Measurements from ENCODE around the gene SGCD. TPM values are rescaled to one million over a fixed set of nuclear protein-coding genes. Genes with fewer than 3 reads are reported as not detected.

SGCD gene
- total and polyA plus RNA-seq, 9 of the 15 experiments (the other 6 are each of a cell fraction or from before 2014, with no cell fraction given) = not detected

GRCh38 chr5:156332245-156332644 lies 5.3 kb downstream of the SGCD start:
- intact Hi-C loops (cut with micrococcal nuclease) = no loop called here
- no peak for FAIRE-seq

More at GRCh38 chr5:156332245-156332644, 5.3 kb downstream of the SGCD start:
- Histone ChIP-seq H3K36me3 (ENCODE audit: control insufficient read depth, insufficient read depth, low read length) (no peaks in the 10 kb centered on the region), H3K4me3 (no peak overlapping the region), H4K20me1 (replicated peaks; ENCODE audit: control insufficient read depth, insufficient read depth, low read length) (no peaks in the 10 kb centered on the region), H3K9ac (ENCODE audit: insufficient read depth in 1 of 2, low read depth in 2 of 2, low read length in 2 of 2) (no peak overlapping the region), H2AFZ (ENCODE audit: low read depth, low read length) (no peak overlapping the region), H3K79me2 (ENCODE audit: control insufficient read depth, insufficient read depth, low read length) (no peaks in the 10 kb centered on the region), H3K4me2 (ENCODE audit: insufficient read depth, low read length) (no peak overlapping the region), H3K27ac (ENCODE audit: extremely low read depth, low read depth, low read length) (no peak overlapping the region), H3K9me1 (ENCODE audit: control insufficient read depth, insufficient read depth, low read length) (no peaks in the 10 kb centered on the region), H3K9me3 (replicated peaks; ENCODE audit: control insufficient read depth, insufficient read depth, low read depth, low read length) (peaks cover 1% of the 10 kb centered on the region; the same call in 1 of the 2 replicates), H3K4me1 (replicated peaks in 1 of 2; ENCODE audit: control insufficient read depth in 2 of 2, insufficient read depth in 2 of 2, low read length in 2 of 2) (no peaks in the 10 kb centered on the region), H3K27me3 (ENCODE audit: control insufficient read depth in 2 of 2, insufficient read depth in 2 of 2, low read length in 2 of 2) (no peaks in the 10 kb centered on the region)
- no peak for TF ChIP-seq PHF8 (IDR thresholded peaks at IDR 0.05; ENCODE audit: borderline replicate concordance, low read length)
- no peak for TF ChIP-seq ZNF655 (CRISPR knock-in tag; IDR thresholded peaks at IDR 0.05)
- no peak for TF ChIP-seq MAZ (CRISPR knock-in tag; conservative IDR thresholded peaks at IDR 0.05 in 1 of 2, IDR thresholded peaks at IDR 0.05 in 1 of 2)
- no peak for TF ChIP-seq LARP7 (IDR thresholded peaks at IDR 0.05)
- TF ChIP-seq VEZF1 (CRISPR knock-in tag; IDR thresholded peaks at IDR 0.05) = no peak
- TF ChIP-seq ZNF280B (CRISPR knock-in tag; IDR thresholded peaks at IDR 0.05) = no peak
- no peak for TF ChIP-seq ZSCAN32 (CRISPR knock-in tag; IDR thresholded peaks at IDR 0.05)
- in situ Hi-C loops (cut with MboI) = no loop called here
- DNase-seq (ENCODE audit: extremely low read depth in 1 of 4, low spot score in 3 of 4) (no peak), ATAC-seq (no peak)
- ChIA-PET CTCF (ENCODE audit: low intra/inter-chr PET ratio) (no interaction called here), POLR2A (no interaction called here)
- no TSS peak for BruUV-seq (replicated peaks)
- WGBS (ENCODE audit: insufficient coverage, low coverage, missing lambda C conversion rate) = 0% methylated on average over 2 of the region's 2 CpGs
